Renal pelvis (tissue), 4 donors: ENCODE data around the gene MBNL1. TPM values are rescaled to one million over a fixed set of nuclear protein-coding genes. Genes with fewer than 3 reads are reported as not detected.
A peak's percentile ranks its signal among the peaks of the same experiment; 100 is the strongest.
"Not testable (repeated sequence)": the region's sequence is repeated elsewhere in the genome, so short reads cannot be mapped to it uniquely, and the experiment has no call there.

Experiments
- DNase-seq: peaks from one replicate; pipeline ENCODE4 v3.0.0-alpha.2; 2013
- polyA plus RNA-seq, 3 donors: library from polyadenylated mRNA; unstranded; fragments of 120-200 nt; gene quantifications; one replicate each; pipeline ENCODE4 v1.2.1, GENCODE V29; 2013; ENCODE audit not compliant: insufficient read length in 3 of 3

MBNL1 gene
- polyA plus RNA-seq, 3 donors: 45.5 to 52.1 (median 45.9) TPM

DNA sequence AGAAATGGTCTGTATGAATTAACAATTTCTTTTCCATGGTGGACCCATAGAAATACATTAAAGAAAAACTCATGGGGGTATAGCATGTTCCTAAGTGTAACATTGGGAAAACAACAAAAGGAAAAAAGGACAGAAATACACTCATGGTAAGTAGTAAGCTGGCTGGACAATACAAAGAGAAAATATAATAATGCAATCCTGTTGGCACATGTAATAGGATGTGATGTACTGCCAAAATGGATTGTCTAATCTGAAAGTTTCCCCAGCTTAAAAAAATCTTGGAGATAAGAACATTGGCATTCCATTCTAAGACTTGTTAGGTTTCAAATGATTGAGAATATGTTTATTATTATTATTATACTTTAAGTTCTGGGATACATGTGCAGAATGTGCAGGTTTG is 128.1 kb downstream of the MBNL1 start:
- DNase-seq: no peak

- not testable (repeated sequence) for DNase-seq
These were observed 128.6 kb downstream of the MBNL1 start for GRCh38 chr3:152397348-152397747.

DNA sequence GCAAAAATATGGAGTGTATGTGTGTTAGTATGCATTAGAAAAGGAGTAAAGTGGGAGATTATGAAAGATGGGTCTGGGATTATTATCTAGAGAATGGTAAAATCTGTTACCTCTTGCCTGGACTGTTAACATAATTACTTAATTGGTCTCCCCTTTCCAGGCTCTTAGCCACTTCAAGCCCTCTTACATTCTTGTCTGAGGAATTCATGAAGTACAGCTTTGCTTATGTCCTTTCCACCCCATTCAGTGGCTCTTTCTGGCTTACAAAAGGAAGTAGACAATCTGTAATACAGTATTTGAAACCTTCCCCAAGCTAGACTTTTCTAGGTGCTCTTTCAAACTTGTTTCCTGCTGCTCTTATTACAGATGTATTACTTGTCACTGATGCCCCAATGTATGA is 129.8 kb downstream of the MBNL1 start:
- no peak for DNase-seq

GRCh38 chr3:152399374-152399773 is 130.6 kb downstream of the MBNL1 start:
- no peak for DNase-seq

DNA sequence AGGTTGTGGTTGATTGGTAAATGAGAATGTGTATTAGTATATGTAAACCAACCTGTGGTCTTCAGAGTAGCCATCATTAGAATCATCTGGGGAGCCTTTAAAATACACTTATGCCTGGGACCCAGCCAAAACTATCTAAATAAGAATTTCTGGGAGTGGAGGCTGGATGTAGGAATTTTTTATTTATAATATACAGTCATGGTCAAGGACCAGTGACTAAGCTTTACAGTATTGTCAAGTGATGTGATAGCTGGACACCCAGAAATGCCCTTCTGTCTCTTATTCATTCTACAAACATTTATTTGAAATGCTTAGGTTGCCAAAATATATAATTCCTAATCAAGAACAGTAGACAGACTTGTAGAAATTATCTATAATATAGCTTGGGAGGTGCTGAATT is 132.2 kb downstream of the MBNL1 start:
- no peak for DNase-seq

DNA sequence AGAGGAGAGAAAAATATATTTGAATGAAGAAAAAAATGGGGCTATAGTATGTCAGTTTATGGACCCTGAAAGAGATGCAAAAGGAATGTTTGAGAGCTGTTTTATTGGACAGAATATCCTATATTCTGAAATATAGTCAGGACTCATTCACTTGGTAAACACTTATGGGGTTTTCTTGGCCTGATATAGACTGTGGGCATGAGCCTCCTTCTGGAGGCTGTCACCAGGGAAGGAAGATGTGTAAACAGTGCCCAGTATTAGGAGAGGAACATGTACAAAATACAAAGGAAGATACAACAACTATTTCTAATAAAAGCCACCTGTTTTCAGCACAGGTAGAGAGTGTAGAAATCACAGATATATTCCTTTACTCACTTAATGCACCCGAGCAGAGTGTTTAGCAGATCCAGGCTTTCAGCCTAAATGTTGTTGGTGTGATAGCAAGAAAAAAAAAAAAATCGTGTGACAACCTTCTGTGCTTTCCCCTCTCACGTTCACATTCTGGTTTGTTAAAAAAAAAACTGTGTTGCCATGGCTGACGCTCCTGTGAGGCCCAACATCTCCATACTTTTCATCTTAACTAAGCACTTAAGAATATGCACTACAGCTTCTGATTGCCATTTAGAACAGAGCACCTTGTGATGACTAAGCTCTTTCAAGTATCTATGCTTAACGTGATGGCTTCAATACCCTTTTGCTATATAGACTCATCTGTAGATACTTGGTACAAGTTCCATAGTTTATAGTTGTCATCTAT is 134.1 kb downstream of the MBNL1 start:
- no peak for DNase-seq

DNA sequence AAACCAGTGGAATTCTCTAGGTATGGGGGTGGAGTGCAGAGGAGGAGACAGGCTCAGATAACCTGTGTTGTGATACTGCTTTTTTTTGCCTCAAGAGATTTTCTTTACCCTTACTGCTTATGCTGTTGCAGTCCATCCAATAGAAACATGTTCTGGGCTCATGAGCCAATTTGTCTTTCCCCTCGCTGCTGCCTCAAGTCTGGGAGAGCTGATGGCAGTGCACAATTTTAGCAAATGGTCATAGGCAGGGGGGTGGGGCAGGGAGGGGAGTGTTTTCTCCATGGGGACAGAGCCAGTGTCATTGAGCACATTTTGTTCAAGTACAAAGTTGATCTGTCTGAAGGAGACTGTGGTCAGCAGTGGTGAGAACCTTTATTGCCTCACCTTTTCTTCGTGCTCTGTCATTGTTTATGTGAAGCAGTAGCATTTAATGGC is 134.9 kb downstream of the MBNL1 start:
- DNase-seq: no peak

DNA sequence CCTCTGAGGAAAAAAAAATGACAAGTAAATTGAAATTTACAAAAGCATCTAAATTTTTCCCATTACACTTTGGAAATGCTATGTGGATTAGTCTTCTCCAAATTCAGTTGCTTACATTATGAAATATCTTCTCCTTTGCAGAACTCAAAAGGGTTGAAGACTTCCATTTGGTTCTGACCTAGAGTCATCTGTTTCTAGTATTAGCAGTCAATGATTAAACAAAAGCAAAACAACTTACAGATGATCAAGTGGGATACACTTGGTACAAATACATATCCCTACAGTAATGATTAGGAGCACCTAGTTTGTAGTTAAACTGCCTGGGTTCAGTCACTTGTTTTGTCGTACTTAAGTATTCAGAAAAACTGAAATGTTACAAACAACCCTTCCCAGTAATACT is 136.2 kb downstream of the MBNL1 start:
- DNase-seq: no peak

- DNase-seq: peak; percentile 64
These were observed 137.4 kb downstream of the MBNL1 start for GRCh38 chr3:152405915-152406802.

GRCh38 chr3:152413240-152413639 is 144.5 kb downstream of the MBNL1 start:
- no peak for DNase-seq

DNA sequence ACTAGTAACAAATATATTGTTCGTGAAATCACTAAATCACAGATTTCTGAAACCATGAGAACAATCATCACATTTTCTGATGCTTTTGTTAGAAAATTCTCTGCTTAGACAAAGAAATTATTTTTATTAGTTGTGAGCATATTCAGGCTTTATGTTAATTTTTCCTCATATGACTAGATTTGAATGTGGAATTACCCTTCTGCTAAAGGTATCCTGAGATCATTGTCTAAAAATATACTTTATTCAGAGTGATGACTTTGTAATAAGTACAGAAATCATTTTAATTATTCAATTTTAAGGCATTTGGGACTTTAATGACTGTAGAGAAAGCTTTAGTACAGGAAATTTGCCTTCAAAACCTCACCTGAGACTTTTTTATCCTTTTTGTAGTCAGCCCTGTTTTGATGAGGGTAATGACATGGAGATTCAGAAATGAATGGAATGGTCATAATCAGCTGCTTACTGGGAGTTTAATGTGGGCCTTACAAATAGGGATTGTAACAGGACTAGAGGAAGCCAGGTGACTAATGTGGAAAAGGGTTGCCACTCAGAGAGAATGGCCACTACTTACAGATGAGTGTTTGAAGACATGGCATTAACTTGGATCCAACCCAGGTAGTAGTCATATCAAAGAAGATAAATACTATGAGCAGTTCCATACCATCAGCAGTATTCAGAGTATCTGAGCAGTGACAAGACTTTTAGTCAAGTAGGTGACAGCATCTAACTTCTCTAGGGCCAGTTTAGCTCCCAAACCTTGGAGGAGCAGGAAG is 148.3 kb downstream of the MBNL1 start:
- no peak for DNase-seq

DNA sequence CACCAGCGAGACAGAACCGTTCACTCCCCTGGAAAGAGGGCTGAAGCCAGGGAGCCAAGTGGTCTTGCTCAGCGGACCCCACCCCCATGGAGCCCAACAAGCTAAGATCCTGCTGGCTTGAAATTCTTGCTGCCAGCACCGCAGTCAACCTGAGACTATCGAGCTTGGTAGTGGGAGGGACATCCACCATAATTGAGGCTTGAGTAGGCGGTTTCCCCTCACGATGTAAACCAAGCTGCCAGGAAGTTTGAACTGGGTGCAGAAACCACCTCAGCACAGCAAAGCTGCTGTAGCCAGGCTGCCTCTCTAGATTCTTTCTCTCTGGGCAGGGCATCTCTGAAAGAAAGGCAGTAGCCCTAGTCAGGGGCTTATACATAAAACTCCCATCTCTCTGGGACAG is 151.0 kb downstream of the MBNL1 start:
- no peak for DNase-seq

GRCh38 chr3:152421162-152421561 is 152.4 kb downstream of the MBNL1 start:
- no peak for DNase-seq

- DNase-seq: no peak
These were observed 157.7 kb downstream of the MBNL1 start for GRCh38 chr3:152426393-152426792.

DNA sequence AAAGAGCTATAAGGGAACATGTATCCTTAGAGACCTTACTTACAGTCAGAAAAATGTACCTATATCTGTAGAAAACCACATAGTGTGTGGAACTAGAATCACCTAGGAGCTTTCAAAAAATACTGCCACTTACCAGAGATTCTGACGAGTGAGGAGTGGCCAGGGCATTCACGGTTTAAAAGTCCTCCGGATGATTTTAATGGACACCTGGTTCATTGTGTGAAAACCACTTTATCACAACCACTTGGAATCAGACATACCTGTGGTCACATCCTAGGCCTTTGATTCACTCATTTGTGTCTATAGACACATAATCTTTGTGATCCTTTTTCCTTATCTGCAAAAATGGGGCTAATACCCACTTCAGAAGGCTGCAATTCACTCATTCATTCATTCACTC is 159.8 kb downstream of the MBNL1 start:
- no peak for DNase-seq

GRCh38 chr3:152430223-152431002 is 161.7 kb downstream of the MBNL1 start:
- DNase-seq: no peak

GRCh38 chr3:152434142-152434541 is 165.4 kb downstream of the MBNL1 start:
- no peak for DNase-seq

DNA sequence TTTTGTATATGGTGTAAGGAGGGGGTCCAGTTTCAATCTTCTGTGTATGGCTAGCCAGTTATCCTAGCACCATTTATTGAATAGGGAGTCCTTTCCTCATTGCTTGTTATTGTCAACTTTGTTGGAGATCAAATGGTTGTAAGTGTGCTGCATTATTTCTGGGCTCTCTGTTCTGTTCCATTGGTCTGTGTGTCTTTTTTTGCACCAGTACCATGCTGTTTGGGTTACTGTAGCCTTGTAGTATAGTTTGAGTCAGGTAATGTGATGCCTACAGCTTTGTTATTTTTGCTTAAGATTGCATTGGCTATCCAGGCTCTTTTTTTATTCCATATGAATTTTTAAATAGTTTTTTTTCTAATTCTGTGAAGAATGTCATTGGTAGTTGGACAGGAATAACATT is 166.5 kb downstream of the MBNL1 start:
- not testable (repeated sequence) for DNase-seq

- DNase-seq: no peak
These were observed 168.2 kb downstream of the MBNL1 start for GRCh38 chr3:152436707-152437590.

DNA sequence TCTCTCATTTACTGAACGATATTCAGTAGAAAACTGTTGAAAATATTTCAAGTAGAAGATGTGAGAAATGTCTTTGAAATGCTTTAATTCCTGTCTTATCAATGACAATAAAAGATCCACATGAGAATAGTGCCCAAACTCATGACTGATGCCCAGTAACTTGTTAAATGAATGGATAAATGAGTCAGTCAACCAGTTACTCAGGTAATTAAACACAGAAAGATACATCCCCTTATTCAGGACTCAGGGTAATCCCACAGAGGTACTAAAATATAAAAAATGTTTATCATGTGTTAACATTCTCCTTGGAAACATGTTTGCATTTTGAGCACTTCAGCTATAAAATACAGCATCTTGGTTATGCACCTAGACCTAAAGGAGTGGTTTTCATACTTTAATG is 169.5 kb downstream of the MBNL1 start:
- no peak for DNase-seq
